ENCODE measurements around the gene MUC6.

DNA sequence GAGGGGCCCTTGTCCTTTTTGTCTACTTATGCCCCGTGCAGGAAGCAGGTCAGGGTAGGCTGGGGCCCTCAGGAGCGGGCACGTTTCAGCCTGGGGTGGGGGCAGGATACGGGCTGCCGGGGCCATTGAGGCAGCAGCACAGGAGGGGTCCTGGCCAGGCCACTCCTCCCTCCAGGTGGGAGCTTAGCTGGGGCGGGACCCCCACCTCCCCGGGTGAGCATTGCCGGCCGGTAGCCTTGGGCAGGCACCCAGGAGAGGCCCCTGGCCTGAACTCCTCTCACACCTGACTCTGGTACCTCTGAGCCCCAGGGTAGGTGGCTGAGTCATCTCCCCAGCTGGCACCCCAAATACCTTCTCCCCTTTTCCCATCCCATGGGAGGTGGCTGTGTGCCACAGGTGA lies 5.0 kb upstream of the MUC6 start:
- TF ChIP-seq, protein P1, sequence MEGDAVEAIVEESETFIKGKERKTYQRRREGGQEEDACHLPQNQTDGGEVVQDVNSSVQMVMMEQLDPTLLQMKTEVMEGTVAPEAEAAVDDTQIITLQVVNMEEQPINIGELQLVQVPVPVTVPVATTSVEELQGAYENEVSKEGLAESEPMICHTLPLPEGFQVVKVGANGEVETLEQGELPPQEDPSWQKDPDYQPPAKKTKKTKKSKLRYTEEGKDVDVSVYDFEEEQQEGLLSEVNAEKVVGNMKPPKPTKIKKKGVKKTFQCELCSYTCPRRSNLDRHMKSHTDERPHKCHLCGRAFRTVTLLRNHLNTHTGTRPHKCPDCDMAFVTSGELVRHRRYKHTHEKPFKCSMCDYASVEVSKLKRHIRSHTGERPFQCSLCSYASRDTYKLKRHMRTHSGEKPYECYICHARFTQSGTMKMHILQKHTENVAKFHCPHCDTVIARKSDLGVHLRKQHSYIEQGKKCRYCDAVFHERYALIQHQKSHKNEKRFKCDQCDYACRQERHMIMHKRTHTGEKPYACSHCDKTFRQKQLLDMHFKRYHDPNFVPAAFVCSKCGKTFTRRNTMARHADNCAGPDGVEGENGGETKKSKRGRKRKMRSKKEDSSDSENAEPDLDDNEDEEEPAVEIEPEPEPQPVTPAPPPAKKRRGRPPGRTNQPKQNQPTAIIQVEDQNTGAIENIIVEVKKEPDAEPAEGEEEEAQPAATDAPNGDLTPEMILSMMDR (conservative IDR thresholded peaks at IDR 0.05): no peak
- no peak for TF ChIP-seq EZH2 (IDR thresholded peaks at IDR 0.05; ENCODE audit: low read depth)
